Stomach (tissue), 9 donors: Measurements from ENCODE around the gene CREM. TPM values are rescaled to one million over a fixed set of nuclear protein-coding genes. Genes with fewer than 3 reads are reported as not detected.

Experiments
- DNase-seq, 2 donors: peaks; one replicate each; pipeline versions ENCODE4 v3.0.0 to v3.0.0-alpha.2; 2013 to 2019
- H3K27ac ChIP-seq, 5 donors: fragments of 200-600 bp in 4 of 5; sonication (generic) in 4 of 5; one replicate each; pipeline ENCODE4 v1.5.1; 2013 to 2019; ENCODE audit warnings: mild to moderate bottlenecking in 1 of 5, moderate library complexity in 1 of 5
- H3K27me3 ChIP-seq, 3 donors: fragments of 200-600 bp; sonication (generic); one replicate each; pipeline ENCODE4 v1.5.1; 2017 to 2019; ENCODE audit warnings: mixed run types in 1 of 3
- H3K36me3 ChIP-seq, 4 donors: fragments of 200-600 bp; sonication (generic); 1 replicate in 3 of 4; 2 replicates in 1 of 4; pipeline ENCODE4 v1.5.1; 2016 to 2019
- H3K4me1 ChIP-seq, 4 donors: fragments of 200-600 bp; sonication (generic); one replicate each; pipeline ENCODE4 v1.5.1; 2016 to 2019
- H3K4me3 ChIP-seq, 4 donors: fragments of 200-600 bp; sonication (generic) in 3 of 4; one replicate each; pipeline ENCODE4 v1.5.1; 2016 to 2019; ENCODE audit warnings: mild to moderate bottlenecking in 1 of 4
- H3K9me3 ChIP-seq, 4 donors: fragments of 200-600 bp; sonication (generic); one replicate each; pipeline ENCODE4 v1.5.1; 2016 to 2019
- CTCF ChIP-seq, 7 experiments: fragments of 450-650 bp in 4 of 7; fragments of 200-600 bp in 3 of 7; sonication (generic) in 3 of 7; IDR thresholded peaks; one replicate each; pipeline ENCODE4 v1.5.1; 2016 to 2019; ENCODE audit warnings: antibody characterized with exemption in 7 of 7, control low read depth in 2 of 7, mild to moderate bottlenecking in 1 of 7
- EP300 ChIP-seq: sonication (generic); formaldehyde crosslinking; IDR thresholded peaks from one replicate; pipeline ENCODE4 v1.6.1; 2017; ENCODE audit warnings: antibody characterized with exemption
- POLR2A ChIP-seq, 4 donors: fragments of 450-650 bp; IDR thresholded peaks; one replicate each; pipeline ENCODE4 v1.6.1; 2016; ENCODE audit warnings: antibody characterized with exemption in 4 of 4, control low read depth in 2 of 4, mild to moderate bottlenecking in 1 of 4, moderate library complexity in 1 of 4
- POLR2AphosphoS5 ChIP-seq, 3 donors: sonication (generic); formaldehyde crosslinking; IDR thresholded peaks; one replicate each; pipeline ENCODE4 v1.6.1; 2016; ENCODE audit warnings: antibody characterized with exemption in 3 of 3
- WGBS, 5 donors: extraction: QIAGEN DNeasy Blood & Tissue Kit in 3 of 5; methylation state at CpG; one replicate each; pipeline versions ENCODE4 v1.1.5 to v1.1.7; 2013 to 2018; 5-methylcytosine and 5-hydroxymethylcytosine counted together
- intact Hi-C: fragments of 100-400 bp; cut with DNase I; formaldehyde crosslinking; loops from one replicate; pipeline ENCODE4 v1.15.1; 2023; ENCODE audit warnings: low total_unique reads
- polyA plus RNA-seq, 3 donors: library from polyadenylated mRNA; stranded (reverse); fragments of 200-250 nt; gene quantifications; one replicate each; pipeline ENCODE4 v1.2.3, GENCODE V29; 2013
- total RNA-seq, 5 donors: library from RNA; depleted of rRNA; stranded (reverse); fragments of >200 nt; gene quantifications; one replicate each; pipeline versions ENCODE4 v1.1.0 to v1.2.3, GENCODE V29; 2014 to 2016
- donor health status: healthy with polysubstance abuse.
- donor health status: Bipolar disorder and iron deficiency.
- donor health status: healthy.

CREM gene
- total and polyA plus RNA-seq, 8 donors = 9.6 to 67.8 (median 32.7) TPM

DNA sequence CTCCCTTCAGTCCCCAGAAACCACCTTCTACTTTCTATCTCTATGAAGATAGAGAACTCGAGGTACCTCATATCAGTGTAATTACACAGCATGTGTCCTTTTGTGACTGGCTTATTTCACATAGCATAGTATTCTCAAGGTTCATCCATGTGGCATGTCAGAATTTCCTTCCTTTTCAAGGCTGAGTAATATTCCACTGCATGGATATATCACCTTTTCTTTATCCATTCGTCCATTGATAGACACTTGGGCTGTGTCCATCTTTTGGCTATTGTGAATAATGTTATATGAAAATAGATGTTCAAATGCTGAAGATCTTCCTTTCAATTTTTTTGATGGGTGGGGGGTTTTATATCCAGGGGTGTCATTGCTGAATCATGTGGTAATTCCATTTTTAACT, 117.9 kb downstream of the CREM start:
- Histone ChIP-seq H3K27ac (no peak overlapping the region), H3K4me1 (no peaks in the 10 kb centered on the region), H3K4me3 (no peak overlapping the region), H3K27me3 (no peaks in the 10 kb centered on the region), H3K9me3 (no peaks in the 10 kb centered on the region), H3K36me3 (no peaks in the 10 kb centered on the region)
- 74 to 86% (median 78%) methylated on average over 2 of the region's 2 CpGs for WGBS, 5 donors
- TF ChIP-seq CTCF (IDR thresholded peaks at IDR 0.05) = no peak
- TF ChIP-seq EP300 = no peak
- TF ChIP-seq POLR2A (IDR thresholded peaks at IDR 0.05) = no peak
- TF ChIP-seq POLR2AphosphoS5 (IDR thresholded peaks at IDR 0.05) = no peak
- intact Hi-C loops = no loop called here
- DNase-seq = no peak

DNA sequence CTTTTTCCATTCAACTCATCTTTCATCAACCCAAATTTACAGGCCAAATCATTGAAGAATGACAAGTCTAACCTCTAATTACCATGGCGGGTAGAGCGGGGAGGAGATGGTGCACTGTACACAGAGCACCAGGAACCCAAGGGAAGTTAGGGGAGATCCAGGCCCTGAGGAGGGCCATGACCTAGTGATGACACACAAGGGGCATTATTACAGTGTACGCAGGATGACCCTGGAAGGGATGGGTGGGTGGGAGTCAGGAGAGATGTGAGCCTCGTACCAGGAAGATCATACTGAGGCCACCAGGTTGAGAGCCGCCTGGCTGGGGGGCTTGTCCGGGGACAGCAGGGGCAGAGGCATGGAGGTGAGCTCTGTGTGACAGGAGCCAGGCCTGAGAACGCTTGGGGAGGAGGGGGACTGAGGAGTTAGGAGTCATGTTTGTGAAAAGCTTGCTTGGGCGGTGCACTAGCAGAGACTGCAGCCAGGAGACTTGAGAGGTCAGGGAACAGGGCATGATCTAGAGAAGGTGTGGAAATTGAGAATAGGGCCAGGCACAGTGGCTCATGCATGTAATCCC, 120.2 kb downstream of the CREM start:
- Histone ChIP-seq H3K9me3 (no peaks in the 10 kb centered on the region), H3K36me3 (no peaks in the 10 kb centered on the region), H3K27ac (no peak overlapping the region), H3K4me1 (no peaks in the 10 kb centered on the region), H3K4me3 (no peak overlapping the region), H3K27me3 (no peaks in the 10 kb centered on the region)
- no peak for TF ChIP-seq EP300
- TF ChIP-seq POLR2A (IDR thresholded peaks at IDR 0.05) = no peak
- no peak for TF ChIP-seq CTCF (IDR thresholded peaks at IDR 0.05)
- TF ChIP-seq POLR2AphosphoS5 (IDR thresholded peaks at IDR 0.05) = no peak
- DNase-seq = no peak
- WGBS, 5 donors = 84 to 91% (median 85%) methylated on average over 8 of the region's 8 CpGs
- intact Hi-C loops = no loop called here

DNA sequence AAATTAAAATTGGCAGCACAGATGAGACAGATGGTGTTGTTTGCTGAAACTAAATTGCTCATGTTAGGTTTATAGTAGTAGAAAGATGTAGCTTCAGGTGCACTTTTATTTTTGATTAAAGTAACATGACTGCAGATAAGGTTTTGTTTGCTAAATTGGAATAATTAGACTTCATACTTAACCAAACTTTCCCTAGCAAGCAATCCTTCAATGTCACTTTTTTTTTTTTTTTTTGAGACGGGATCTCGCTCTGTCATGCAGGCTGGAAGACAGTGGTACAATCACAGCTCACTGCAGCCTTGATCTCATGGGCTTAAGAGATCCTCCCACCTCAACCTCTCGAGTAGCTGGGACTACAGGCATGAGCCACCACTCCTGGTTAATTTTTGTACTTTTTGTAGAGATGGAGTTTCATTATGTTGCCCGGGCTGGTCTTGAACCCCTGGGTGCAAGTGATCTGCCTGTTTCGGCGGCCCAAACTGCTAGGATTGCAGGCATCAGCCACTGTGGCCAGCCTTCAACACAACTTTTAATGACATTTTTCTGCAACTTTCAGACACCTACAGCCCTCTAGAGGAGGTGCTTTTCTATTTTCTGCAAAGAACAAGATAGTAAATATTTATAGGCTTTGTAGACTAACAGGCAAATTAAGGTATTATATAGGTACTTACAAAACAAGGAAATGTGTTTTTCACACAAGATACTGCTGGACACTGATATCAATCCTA, 124.9 kb downstream of the CREM start:
- Histone ChIP-seq H3K27ac (no peak overlapping the region), H3K4me3 (no peak overlapping the region), H3K27me3 (no peaks in the 10 kb centered on the region), H3K4me1 (no peaks in the 10 kb centered on the region), H3K36me3 (no peaks in the 10 kb centered on the region), H3K9me3 (peaks cover 0 to 3% (median 0%) of the 10 kb centered on the region in 4 donors)
- WGBS, 5 donors = 73 to 84% (median 76%) methylated on average over 6 of the region's 6 CpGs
- DNase-seq = no peak
- no peak for TF ChIP-seq POLR2AphosphoS5 (IDR thresholded peaks at IDR 0.05)
- TF ChIP-seq EP300 = no peak
- no peak for TF ChIP-seq CTCF (IDR thresholded peaks at IDR 0.05)
- no peak for TF ChIP-seq POLR2A (IDR thresholded peaks at IDR 0.05)
- intact Hi-C loops = no loop called here

GRCh38 chr10:35257057-35257983, 130.7 kb downstream of the CREM start:
- H3K27me3 ChIP-seq = no peaks in the 10 kb centered on the region
- no peaks in the 10 kb centered on the region for H3K4me1 ChIP-seq
- WGBS, 5 donors = 81 to 96% (median 89%) methylated on average over 3 of the region's 3 CpGs
- no peak for TF ChIP-seq CTCF (IDR thresholded peaks at IDR 0.05)
- TF ChIP-seq POLR2AphosphoS5 (IDR thresholded peaks at IDR 0.05) = no peak
- TF ChIP-seq POLR2A (IDR thresholded peaks at IDR 0.05) = no peak
- no peak for TF ChIP-seq EP300
- no peak for DNase-seq
- no peaks in the 10 kb centered on the region for H3K36me3 ChIP-seq
- intact Hi-C loops = no loop called here
- no peak overlapping the region for H3K27ac ChIP-seq
- peaks cover 0 to 18% (median 8%) of the 10 kb centered on the region in 4 donors for H3K9me3 ChIP-seq
- no peak overlapping the region for H3K4me3 ChIP-seq
